Measurements from ENCODE around the gene FAM162B. TPM values are rescaled to one million over a fixed set of nuclear protein-coding genes. Genes with fewer than 3 reads are reported as not detected.

Gene FAM162B
- total and polyA plus RNA-seq, 8 donors: 5.2 to 105 (median 68.0) TPM

DNA sequence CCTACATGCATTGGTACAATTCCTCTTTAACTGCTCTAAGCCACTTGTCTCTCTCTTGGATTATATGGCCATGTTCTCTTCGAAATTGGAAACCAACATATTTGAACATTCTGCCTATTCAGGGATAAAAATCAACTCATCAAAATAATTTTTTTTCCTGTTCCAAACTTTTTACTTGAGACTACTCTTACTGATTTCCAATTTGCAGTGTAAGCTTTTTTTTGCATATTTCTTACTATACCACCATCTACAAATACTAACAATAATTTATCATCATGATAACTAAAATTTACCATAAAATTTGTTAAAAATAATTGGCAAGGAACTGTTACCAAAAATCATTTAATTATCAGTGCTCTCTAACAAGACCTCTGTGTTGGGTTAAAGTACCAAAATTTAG, 6.9 kb upstream of the FAM162B start:
- H3K9me3 ChIP-seq: no peaks in the 10 kb centered on the region
- no peak overlapping the region for H3K27ac ChIP-seq
- ATAC-seq (no peak), DNase-seq (no peak)
- no peaks in the 10 kb centered on the region for H3K4me1 ChIP-seq
- no peak overlapping the region for H3K4me3 ChIP-seq
- intact Hi-C loops (cut with DNase I): no loop called here
- peaks cover 3 to 10% of the 10 kb centered on the region in 2 donors for H3K27me3 ChIP-seq
- TF ChIP-seq, protein P1, sequence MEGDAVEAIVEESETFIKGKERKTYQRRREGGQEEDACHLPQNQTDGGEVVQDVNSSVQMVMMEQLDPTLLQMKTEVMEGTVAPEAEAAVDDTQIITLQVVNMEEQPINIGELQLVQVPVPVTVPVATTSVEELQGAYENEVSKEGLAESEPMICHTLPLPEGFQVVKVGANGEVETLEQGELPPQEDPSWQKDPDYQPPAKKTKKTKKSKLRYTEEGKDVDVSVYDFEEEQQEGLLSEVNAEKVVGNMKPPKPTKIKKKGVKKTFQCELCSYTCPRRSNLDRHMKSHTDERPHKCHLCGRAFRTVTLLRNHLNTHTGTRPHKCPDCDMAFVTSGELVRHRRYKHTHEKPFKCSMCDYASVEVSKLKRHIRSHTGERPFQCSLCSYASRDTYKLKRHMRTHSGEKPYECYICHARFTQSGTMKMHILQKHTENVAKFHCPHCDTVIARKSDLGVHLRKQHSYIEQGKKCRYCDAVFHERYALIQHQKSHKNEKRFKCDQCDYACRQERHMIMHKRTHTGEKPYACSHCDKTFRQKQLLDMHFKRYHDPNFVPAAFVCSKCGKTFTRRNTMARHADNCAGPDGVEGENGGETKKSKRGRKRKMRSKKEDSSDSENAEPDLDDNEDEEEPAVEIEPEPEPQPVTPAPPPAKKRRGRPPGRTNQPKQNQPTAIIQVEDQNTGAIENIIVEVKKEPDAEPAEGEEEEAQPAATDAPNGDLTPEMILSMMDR (IDR thresholded peaks at IDR 0.05): no peak
- H3K36me3 ChIP-seq: no peaks in the 10 kb centered on the region

DNA sequence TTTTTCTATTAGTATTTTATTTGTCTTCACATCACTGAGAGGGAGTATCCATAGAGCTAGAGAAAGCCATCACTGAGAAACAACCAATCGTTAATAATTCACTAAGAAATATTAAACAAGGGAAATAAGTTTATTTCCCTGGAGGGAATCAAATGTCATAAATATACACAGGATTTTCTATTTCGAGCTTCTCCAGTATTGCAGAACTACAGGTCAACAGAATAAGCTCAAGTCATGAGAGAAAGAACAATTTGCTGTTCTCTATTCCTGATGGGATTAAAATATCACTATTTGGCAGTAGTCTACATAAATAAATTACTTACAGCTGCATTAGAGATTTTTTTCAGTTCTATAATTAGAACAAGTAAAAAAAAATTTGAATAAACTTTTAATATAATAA, 2.2 kb upstream of the FAM162B start:
- H3K36me3 ChIP-seq: no peaks in the 10 kb centered on the region
- H3K4me1 ChIP-seq: peaks cover 0 to 15% of the 10 kb centered on the region in 2 donors
- ATAC-seq (no peak), DNase-seq (no peak)
- TF ChIP-seq, protein P1 (IDR thresholded peaks at IDR 0.05): no peak
- no peaks in the 10 kb centered on the region for H3K9me3 ChIP-seq
- intact Hi-C loops (cut with DNase I): no loop called here
- no peak overlapping the region for H3K27ac ChIP-seq
- H3K27me3 ChIP-seq: peaks cover 40 to 58% of the 10 kb centered on the region in 2 donors
- H3K4me3 ChIP-seq: no peak overlapping the region

DNA sequence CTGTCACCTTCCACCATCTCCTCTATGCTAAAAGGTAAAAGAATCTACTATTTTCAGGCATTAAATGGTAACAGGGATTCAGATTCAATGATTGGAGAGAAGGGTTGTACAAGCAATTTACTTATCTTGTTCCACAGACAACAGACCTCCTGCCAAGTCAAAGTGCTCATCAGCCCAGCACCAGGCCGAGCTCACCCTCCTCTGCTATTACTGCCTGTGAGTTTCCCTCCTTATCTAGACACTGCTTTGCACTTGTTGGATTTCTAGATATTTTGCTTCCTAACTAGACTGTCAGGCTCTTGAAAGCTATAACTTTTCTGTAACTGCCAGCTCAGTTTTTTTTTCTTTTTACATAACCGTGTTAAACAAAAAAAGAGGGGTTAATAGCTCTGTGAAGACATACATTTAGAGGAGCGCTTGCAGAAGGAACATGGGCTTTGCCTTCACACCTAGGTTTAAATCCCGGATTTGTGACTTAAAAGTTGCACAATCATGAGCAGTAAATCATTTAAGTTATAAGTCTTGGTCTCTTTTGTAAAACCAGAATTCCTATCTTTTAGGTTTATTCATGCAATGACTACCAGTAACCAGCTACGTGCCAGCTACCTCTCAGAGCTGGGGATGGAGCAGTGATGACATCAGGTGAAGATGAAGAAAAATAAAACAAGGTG, 1.1 kb upstream of the FAM162B start:
- intact Hi-C loops (cut with DNase I): no loop called here
- no peak overlapping the region for H3K27ac ChIP-seq

DNA sequence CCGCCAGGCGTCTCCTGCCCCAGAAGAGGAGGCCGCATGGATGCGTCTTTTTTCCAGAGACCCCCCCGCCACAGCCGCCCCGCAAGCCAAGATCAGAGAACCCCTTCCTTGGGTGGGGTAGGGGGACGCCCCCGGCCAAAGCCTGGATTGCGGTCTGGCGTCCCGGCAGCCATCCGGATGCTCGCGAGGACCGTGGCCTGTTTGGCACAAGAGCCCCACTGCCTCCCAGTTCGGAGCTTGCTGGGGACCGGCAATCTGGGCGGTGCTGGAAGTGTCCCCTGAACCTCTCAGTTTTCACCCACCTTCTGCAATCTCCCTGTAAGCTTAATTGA, 924 bp downstream of the FAM162B start:
- TF ChIP-seq, protein P1 (IDR thresholded peaks at IDR 0.05): no peak
- DNase-seq (peak in 3 of 4 donors; percentile 58 to 72 (median 68)), ATAC-seq (peak; percentile 34)
- Histone ChIP-seq H3K27me3 (peaks cover 40 to 61% of the 10 kb centered on the region in 2 donors), H3K9me3 (no peaks in the 10 kb centered on the region), H3K36me3 (no peaks in the 10 kb centered on the region), H3K4me3 (peak overlapping the region; percentile 45 to 48), H3K27ac (peak overlapping the region in 1 of 2 donors; percentile 9), H3K4me1 (peaks cover 0 to 15% of the 10 kb centered on the region in 2 donors)
- intact Hi-C loops (cut with DNase I): no loop called here

More for the DNA sequence above, 1.1 kb upstream of the FAM162B start:
- no peak for ATAC-seq
- DNase-seq: no peak
- Histone ChIP-seq H3K4me1 (peaks cover 0 to 15% of the 10 kb centered on the region in 2 donors), H3K9me3 (no peaks in the 10 kb centered on the region), H3K4me3 (no peak overlapping the region), H3K27me3 (peaks cover 40 to 61% of the 10 kb centered on the region in 2 donors), H3K36me3 (no peaks in the 10 kb centered on the region)
- TF ChIP-seq, protein P1 (IDR thresholded peaks at IDR 0.05): no peak

DNA sequence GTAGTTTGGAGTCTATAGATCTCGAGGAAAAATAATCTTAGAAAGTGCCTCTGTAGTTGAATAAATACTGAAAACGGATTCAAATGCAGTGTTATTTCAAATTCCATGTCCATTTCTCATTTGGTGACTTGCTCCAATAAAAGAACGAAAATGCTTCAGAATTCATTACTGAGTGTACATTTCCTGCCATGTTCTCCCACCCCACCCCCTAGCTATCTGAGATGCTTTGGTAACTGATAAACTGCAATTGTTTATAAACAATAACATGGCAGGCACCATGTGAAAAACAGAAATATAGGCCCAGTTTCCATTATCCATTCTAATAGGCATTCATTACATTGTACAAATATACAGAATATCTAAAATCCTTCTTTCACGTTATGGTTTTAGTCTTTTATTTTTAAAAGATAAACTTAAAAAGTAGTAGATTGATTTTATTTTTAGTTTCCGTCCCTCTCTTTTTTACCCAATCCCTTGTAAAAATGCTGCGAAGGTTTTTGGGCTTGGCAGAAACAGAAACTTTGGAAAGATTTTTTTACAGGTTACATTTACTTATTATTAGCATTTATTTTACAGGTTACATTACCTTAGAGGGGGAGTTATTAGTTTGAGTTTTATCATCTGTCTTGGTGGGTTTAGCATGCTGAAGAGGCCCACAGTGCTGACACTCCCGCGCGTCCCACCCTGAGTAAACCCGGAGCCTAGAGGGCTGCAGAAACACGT, 1.5 kb downstream of the FAM162B start:
- Histone ChIP-seq H3K9me3 (no peaks in the 10 kb centered on the region), H3K36me3 (no peaks in the 10 kb centered on the region), H3K4me1 (peaks cover 0 to 15% of the 10 kb centered on the region in 2 donors), H3K4me3 (peak overlapping the region; percentile 45 to 48), H3K27ac (peak overlapping the region in 1 of 2 donors; percentile 9), H3K27me3 (peaks cover 40 to 61% of the 10 kb centered on the region in 2 donors)
- TF ChIP-seq, protein P1 (IDR thresholded peaks at IDR 0.05): no peak
- peak in 1 of 4 donors; percentile 53 for DNase-seq
- ATAC-seq: no peak
- intact Hi-C loops (cut with DNase I): no loop called here

Data from left lung (tissue), 10 donors.